Lower leg skin (tissue), 3 donors: Measurements from ENCODE around the gene NTRK3.

ENCODE experiments used
- CTCF ChIP-seq, 3 donors: fragments of 450-650 bp; IDR thresholded peaks; one replicate each; pipeline ENCODE4 v1.5.1; 2016; ENCODE audit warnings: antibody characterized with exemption in 3 of 3, mild to moderate bottlenecking in 3 of 3, moderate library complexity in 2 of 3
- POLR2A ChIP-seq, 2 donors: fragments of 450-650 bp; IDR thresholded peaks; one replicate each; pipeline ENCODE4 v1.6.1; 2016 to 2017; ENCODE audit warnings: antibody characterized with exemption in 2 of 2, mild to moderate bottlenecking in 1 of 2, moderate library complexity in 1 of 2

GRCh38 chr15:88241461-88241860 is 15.1 kb downstream of the NTRK3 start:
- no peak for TF ChIP-seq CTCF (IDR thresholded peaks at IDR 0.05)
- TF ChIP-seq POLR2A (IDR thresholded peaks at IDR 0.05), result no peak
